Endometrium (tissue), 2 donors: ENCODE data around the gene KLHL22.
"Not testable (repeated sequence)": the region's sequence is repeated elsewhere in the genome, so short reads cannot be mapped to it uniquely, and the experiment has no call there.

Source experiments
- FAIRE-seq: peaks from 2 replicates; lab custom pipeline; 2012; peaks lifted over from hg19 to GRCh38; lab: Jason Lieb, UNC
- donor health status: control.
- donor health status: control.

KLHL22 gene

GRCh38 chr22:20503816-20504215, 8.2 kb upstream of the KLHL22 start:
- FAIRE-seq, result no peak

- no peak for FAIRE-seq
These were observed 4.2 kb upstream of the KLHL22 start for GRCh38 chr22:20499769-20500168.

GRCh38 chr22:20498913-20499312, 3.3 kb upstream of the KLHL22 start:
- FAIRE-seq, result no peak

- FAIRE-seq, result no peak
These were observed 1.8 kb upstream of the KLHL22 start for GRCh38 chr22:20497426-20497825.

GRCh38 chr22:20495861-20496681, 476 bp upstream of the KLHL22 start:
- no peak for FAIRE-seq

GRCh38 chr22:20491346-20491745, 4.2 kb downstream of the KLHL22 start:
- FAIRE-seq, result no peak

- no peak for FAIRE-seq
These were observed 4.7 kb downstream of the KLHL22 start for GRCh38 chr22:20490941-20491307.

- FAIRE-seq, result no peak
These were observed 5.2 kb downstream of the KLHL22 start for GRCh38 chr22:20490183-20490940.

- no peak for FAIRE-seq
These were observed 6.6 kb downstream of the KLHL22 start for GRCh38 chr22:20488946-20489345.

- no peak for FAIRE-seq
These were observed 7.9 kb downstream of the KLHL22 start for GRCh38 chr22:20487715-20488114.

GRCh38 chr22:20486229-20486628, 9.4 kb downstream of the KLHL22 start:
- no peak for FAIRE-seq

- no peak for FAIRE-seq
These were observed 10.5 kb downstream of the KLHL22 start for GRCh38 chr22:20484948-20485683.

- FAIRE-seq, result no peak
These were observed 11.8 kb downstream of the KLHL22 start for GRCh38 chr22:20483771-20484170.

GRCh38 chr22:20483143-20483506, 12.5 kb downstream of the KLHL22 start:
- not testable (repeated sequence) for FAIRE-seq

- FAIRE-seq, result no peak
These were observed 15.9 kb downstream of the KLHL22 start for GRCh38 chr22:20479612-20480196.

GRCh38 chr22:20478059-20478458, 17.5 kb downstream of the KLHL22 start:
- not testable (repeated sequence) for FAIRE-seq

- FAIRE-seq, result not testable (repeated sequence)
These were observed 20.0 kb downstream of the KLHL22 start for GRCh38 chr22:20475569-20475968.

GRCh38 chr22:20475115-20475436, 20.5 kb downstream of the KLHL22 start:
- FAIRE-seq, result no peak

- FAIRE-seq, result no peak
These were observed 22.8 kb downstream of the KLHL22 start for GRCh38 chr22:20472629-20473442.

- no peak for FAIRE-seq
These were observed 24.3 kb downstream of the KLHL22 start for GRCh38 chr22:20471126-20471833.

GRCh38 chr22:20470525-20470924, 25.1 kb downstream of the KLHL22 start:
- not testable (repeated sequence) for FAIRE-seq
